Omental fat pad (tissue), 4 donors: Measurements from ENCODE around the gene TRPM3. TPM values are rescaled to one million over a fixed set of nuclear protein-coding genes. Genes with fewer than 3 reads are reported as not detected.

ENCODE experiments used
- ATAC-seq: fragments of 150-250 bp; one replicate; pipeline ENCODE4 v1.9.1; 2016; ENCODE audit warnings: mild to moderate bottlenecking, moderate library complexity; ENCODE audit not compliant: low FRiP score
- DNase-seq: peaks from one replicate; pipeline ENCODE4 v3.0.0-alpha.2; 2019; ENCODE audit warnings: low spot score
- total RNA-seq, 4 donors: library from RNA; depleted of rRNA; stranded (reverse); fragments of >200 nt; gene quantifications; one replicate each; pipeline ENCODE4 v1.1.0, GENCODE V29; 2016
- TF ChIP-seq, protein P1 (sequence below), 3 donors: fragments of 450-650 bp; IDR thresholded peaks; one replicate each; pipeline ENCODE4 v1.5.1; 2016 to 2017; ENCODE audit warnings: antibody characterized with exemption in 3 of 3, mild to moderate bottlenecking in 3 of 3, moderate library complexity in 2 of 3

TRPM3 gene
- total RNA-seq, 4 donors from 2014 or later: 0.60 to 9.3 (median 1.5) TPM

DNA sequence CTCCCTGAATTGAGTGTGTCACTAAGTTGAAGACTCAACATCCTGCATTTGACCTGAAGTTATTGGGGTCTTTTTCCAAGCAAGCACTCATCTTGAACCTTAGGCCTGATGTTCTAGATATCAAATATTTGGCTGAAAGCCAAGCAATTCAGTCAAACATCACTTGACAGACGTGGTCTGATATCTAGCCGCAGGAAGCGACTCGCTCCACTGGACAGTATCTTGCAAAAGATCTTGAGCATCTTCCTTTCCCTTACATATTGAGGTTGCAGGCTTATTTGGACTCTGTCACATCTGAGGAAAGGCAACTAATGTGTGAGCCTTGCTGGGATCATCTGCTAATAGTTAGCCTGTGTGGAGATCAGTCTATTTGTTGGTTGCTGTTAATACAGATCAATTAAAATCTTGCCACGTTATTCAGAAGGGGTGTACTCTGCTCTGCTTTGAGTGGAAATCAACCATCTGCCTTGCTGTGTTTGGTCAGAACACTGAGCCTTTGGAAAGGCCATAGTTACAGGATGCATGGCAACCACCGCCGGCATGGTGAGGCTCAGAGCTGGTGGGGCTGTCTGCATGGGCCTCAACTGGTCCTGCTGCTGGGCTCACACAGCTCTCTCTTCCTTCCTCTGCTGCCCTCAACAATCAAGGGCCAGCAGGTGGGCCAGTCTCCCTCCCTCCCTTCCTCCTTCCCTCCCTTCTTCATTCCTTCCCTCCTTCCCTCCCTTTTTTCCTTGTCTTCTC, 540.0 kb downstream of the TRPM3 start:
- TF ChIP-seq, protein P1, sequence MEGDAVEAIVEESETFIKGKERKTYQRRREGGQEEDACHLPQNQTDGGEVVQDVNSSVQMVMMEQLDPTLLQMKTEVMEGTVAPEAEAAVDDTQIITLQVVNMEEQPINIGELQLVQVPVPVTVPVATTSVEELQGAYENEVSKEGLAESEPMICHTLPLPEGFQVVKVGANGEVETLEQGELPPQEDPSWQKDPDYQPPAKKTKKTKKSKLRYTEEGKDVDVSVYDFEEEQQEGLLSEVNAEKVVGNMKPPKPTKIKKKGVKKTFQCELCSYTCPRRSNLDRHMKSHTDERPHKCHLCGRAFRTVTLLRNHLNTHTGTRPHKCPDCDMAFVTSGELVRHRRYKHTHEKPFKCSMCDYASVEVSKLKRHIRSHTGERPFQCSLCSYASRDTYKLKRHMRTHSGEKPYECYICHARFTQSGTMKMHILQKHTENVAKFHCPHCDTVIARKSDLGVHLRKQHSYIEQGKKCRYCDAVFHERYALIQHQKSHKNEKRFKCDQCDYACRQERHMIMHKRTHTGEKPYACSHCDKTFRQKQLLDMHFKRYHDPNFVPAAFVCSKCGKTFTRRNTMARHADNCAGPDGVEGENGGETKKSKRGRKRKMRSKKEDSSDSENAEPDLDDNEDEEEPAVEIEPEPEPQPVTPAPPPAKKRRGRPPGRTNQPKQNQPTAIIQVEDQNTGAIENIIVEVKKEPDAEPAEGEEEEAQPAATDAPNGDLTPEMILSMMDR (IDR thresholded peaks at IDR 0.05): no peak
- DNase-seq (no peak), ATAC-seq (no peak)

DNA sequence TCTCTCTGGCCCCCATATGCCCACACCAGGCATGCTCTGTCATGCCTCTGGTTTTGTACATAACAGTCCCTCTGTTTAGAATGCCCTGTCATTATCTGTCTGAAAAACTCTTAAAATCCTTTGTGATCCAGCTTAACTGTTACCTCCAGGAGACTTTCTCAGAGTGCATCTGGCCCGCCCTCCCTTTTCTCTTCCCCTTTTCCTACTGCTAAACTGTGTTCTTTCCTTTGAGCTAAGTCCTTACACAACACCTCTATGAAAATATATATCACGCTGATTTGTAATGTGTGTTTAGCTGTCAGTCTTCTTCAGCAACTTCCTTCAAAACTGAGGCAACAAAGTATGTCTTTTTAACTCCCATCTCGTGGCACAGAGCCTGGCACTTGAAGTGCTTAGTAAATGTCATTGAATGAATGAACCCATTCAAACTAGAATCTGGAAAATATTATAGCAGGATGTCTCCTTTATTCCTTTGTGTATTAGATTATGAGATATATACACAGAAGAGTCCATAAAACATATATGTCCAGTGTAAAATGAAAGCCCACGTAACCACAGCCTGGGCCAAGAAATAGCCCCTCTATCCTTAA, 540.7 kb downstream of the TRPM3 start:
- DNase-seq: no peak
- no peak for ATAC-seq
- TF ChIP-seq, protein P1 (IDR thresholded peaks at IDR 0.05): no peak

DNA sequence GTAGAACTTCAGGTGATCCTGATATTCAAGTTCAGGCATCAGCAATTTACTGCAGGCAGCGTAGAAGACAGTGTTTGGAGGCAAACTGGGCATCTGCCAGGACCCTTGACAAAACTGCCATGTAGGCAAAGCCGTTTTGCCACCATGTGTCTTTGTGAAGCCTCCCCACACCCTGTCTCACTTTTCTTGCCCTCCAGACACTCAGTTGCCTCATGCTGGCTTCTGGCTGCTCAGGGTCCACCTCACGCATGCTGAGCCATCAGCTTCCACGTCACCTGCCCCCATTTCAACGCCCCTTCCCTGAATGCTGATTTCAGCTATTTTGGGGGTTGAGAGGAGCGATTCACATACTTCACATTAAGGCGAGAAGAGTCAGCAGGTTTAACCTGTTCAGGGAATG, 541.7 kb downstream of the TRPM3 start:
- no peak for ATAC-seq
- DNase-seq: no peak
- TF ChIP-seq, protein P1 (IDR thresholded peaks at IDR 0.05): no peak

DNA sequence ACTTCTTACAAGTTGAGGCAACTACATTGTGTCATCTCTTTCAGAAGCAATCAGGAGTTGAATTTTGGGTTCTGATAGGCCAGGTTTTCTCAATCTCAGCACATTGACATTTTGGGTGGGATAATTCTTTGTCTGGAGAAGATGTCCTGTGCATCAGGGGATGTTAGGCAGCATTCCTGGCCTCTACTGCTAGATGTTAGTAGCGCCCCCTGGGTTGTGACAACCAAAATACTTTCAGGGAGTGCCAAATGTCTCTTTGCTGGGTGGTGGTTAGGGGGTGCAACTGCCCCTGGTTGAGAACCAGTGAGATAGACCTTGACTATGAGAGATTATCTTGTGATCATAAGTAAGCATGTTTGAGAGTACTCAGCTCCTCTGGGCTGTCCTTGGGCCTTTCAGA, 542.7 kb downstream of the TRPM3 start:
- DNase-seq: no peak
- ATAC-seq: no peak
- TF ChIP-seq, protein P1 (IDR thresholded peaks at IDR 0.05): no peak

DNA sequence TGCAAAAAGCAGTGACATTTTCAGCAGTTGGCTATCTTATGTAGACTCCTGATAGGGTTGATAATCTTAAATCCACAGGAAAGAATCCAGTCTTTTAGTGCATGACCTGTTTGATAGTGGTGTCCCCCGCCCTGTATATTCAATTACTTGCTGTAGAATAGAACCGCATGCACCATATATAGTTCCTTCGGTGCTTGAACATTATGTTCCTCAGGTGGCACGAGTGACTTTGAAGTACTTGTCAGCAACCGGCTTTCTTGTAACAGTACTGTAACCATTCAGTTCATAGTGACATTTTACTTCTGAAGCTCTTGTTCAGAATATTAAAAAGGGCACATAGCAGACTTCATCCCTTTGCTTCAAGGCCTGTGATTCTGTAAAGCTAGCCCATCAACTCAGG, 543.8 kb downstream of the TRPM3 start:
- ATAC-seq: no peak
- DNase-seq: no peak
- TF ChIP-seq, protein P1 (IDR thresholded peaks at IDR 0.05): no peak

DNA sequence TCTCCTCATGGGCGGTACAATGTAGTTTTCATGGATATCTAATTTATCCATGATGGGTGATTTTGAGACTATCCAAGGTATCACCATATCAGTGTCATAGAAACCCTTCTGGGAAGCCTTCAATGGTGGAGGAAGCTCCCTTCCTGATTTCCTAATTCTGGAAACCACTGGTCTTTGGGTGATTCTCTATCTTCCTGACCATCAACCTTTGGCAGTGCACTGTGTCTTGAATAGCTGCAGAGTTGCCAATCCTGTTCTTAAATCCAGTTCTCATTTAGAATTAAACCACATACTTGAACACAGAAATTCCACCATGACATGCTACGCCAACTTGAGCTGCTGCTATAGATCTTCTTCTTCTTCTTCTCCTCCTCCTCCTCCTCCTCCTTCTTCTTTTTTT, 545.3 kb downstream of the TRPM3 start:
- TF ChIP-seq, protein P1 (IDR thresholded peaks at IDR 0.05): no peak
- ATAC-seq (no peak), DNase-seq (no peak)
